ENCODE results near the gene CCDC9B. TPM values are rescaled to one million over a fixed set of nuclear protein-coding genes. Genes with fewer than 3 reads are reported as not detected.
A peak's percentile ranks its signal among the peaks of the same experiment; 100 is the strongest.

The CCDC9B gene
- total and polyA plus RNA-seq, 10 donors: 2.2 to 19.4 (median 7.1) TPM

- intact Hi-C loops (cut with DNase I; ENCODE audit: low total_unique reads): no loop called here
- peaks cover 0 to 69% (median 50%) of the 10 kb centered on the region in 7 donors for H3K27me3 ChIP-seq (replicated peaks in 1 of 7)
Measured at GRCh38 chr15:40281801-40282146, 59.0 kb downstream of the CCDC9B start.

More at GRCh38 chr15:40281801-40282146, 59.0 kb downstream of the CCDC9B start:
- Histone ChIP-seq H3K27ac (no peak overlapping the region), H3K4me3 (peak overlapping the region in 7 of 8 donors; percentile 47 to 79 (median 61)), H3K4me1 (peaks cover 10 to 89% (median 45%) of the 10 kb centered on the region in 6 donors), H3K36me3 (peaks cover 0 to 8% (median 3%) of the 10 kb centered on the region in 6 donors), H3K9me3 (no peaks in the 10 kb centered on the region)
- no peak for DNase-seq
- no peak for TF ChIP-seq CTCF (IDR thresholded peaks at IDR 0.05 in 8 of 11, conservative IDR thresholded peaks at IDR 0.05 in 3 of 11)
- no peak for TF ChIP-seq POLR2A (IDR thresholded peaks at IDR 0.05)
- TF ChIP-seq POLR2AphosphoS5 (IDR thresholded peaks at IDR 0.05): no peak
- WGBS, 5 donors: 3 to 35% (median 12%) methylated on average over 11 to 51 of the region's 51 CpGs

Other genes with a start within 250 kb of the CCDC9B start
- 10 to 100 TPM; 16.9 to 77.9 (median 36.1) TPM for gene BMF, start 232.1 kb downstream of the CCDC9B start, total RNA-seq
- gene BMF, start 232.1 kb downstream of the CCDC9B start, polyA plus RNA-seq: 10 to 100 TPM; 25.5 to 33.1 (median 27.7) TPM
- gene BUB1B, start 179.9 kb downstream of the CCDC9B start, total RNA-seq: 10 to 100 TPM in 3 of 7 donors, 1 to 10 TPM in 4; 3.0 to 11.8 (median 8.5) TPM
- gene BUB1B, start 179.9 kb downstream of the CCDC9B start, polyA plus RNA-seq: 1 to 10 TPM; 1.2 to 4.7 (median 2.3) TPM
- 1 to 10 TPM; 1.5 to 5.4 (median 2.0) TPM for gene PAK6, start 101.9 kb downstream of the CCDC9B start, total RNA-seq
- under 1 TPM; 0.24 to 0.46 (median 0.38) TPM for gene PAK6, start 101.9 kb downstream of the CCDC9B start, polyA plus RNA-seq
- gene ANKRD63, start 57.9 kb downstream of the CCDC9B start, total RNA-seq: not detected
- gene ANKRD63, start 57.9 kb downstream of the CCDC9B start, polyA plus RNA-seq: not detected
- 100 to 1,000 TPM; 175 to 247 (median 189) TPM for gene PLCB2, start 33.0 kb downstream of the CCDC9B start, total RNA-seq
- 100 to 1,000 TPM in 2 of 3 donors, 10 to 100 TPM in 1; 63.8 to 190 (median 168) TPM for gene PLCB2, start 33.0 kb downstream of the CCDC9B start, polyA plus RNA-seq
- gene INAFM2, start 17.2 kb downstream of the CCDC9B start, total RNA-seq: 10 to 100 TPM; 16.8 to 29.6 (median 22.9) TPM
- gene INAFM2, start 17.2 kb downstream of the CCDC9B start, polyA plus RNA-seq: 10 to 100 TPM in 1 of 3 donors, 1 to 10 TPM in 2; 7.4 to 10.9 (median 9.8) TPM
- gene PHGR1, start 10.1 kb upstream of the CCDC9B start, total RNA-seq: not detected
- 1 to 10 TPM in 1 of 3 donors, under 1 TPM in 1, not detected in 1; 0.67 to 4.9 TPM for gene PHGR1, start 10.1 kb upstream of the CCDC9B start, polyA plus RNA-seq
- gene DISP2, start 17.3 kb upstream of the CCDC9B start, total RNA-seq: 1 to 10 TPM in 2 of 7 donors, under 1 TPM in 4, not detected in 1; 0.05 to 3.0 (median 0.45) TPM
- under 1 TPM; 0.47 to 0.63 (median 0.54) TPM for gene DISP2, start 17.3 kb upstream of the CCDC9B start, polyA plus RNA-seq
- 10 to 100 TPM in 4 of 7 donors, 1 to 10 TPM in 3; 8.3 to 16.8 (median 11.5) TPM for gene KNSTRN, start 41.8 kb upstream of the CCDC9B start, total RNA-seq
- gene KNSTRN, start 41.8 kb upstream of the CCDC9B start, polyA plus RNA-seq: 10 to 100 TPM in 1 of 3 donors, 1 to 10 TPM in 2; 6.0 to 10.3 (median 9.0) TPM
- gene IVD, start 64.9 kb upstream of the CCDC9B start, total RNA-seq: 10 to 100 TPM; 39.6 to 93.9 (median 61.6) TPM
- gene IVD, start 64.9 kb upstream of the CCDC9B start, polyA plus RNA-seq: 10 to 100 TPM; 25.1 to 44.4 (median 35.1) TPM
- 10 to 100 TPM; 13.5 to 27.0 (median 22.2) TPM for gene BAHD1, start 100.0 kb upstream of the CCDC9B start, total RNA-seq
- 10 to 100 TPM in 1 of 3 donors, 1 to 10 TPM in 2; 7.4 to 14.2 (median 8.7) TPM for gene BAHD1, start 100.0 kb upstream of the CCDC9B start, polyA plus RNA-seq
- gene CHST14, start 130.0 kb upstream of the CCDC9B start, total RNA-seq: 10 to 100 TPM; 12.0 to 18.5 (median 15.3) TPM
- gene CHST14, start 130.0 kb upstream of the CCDC9B start, polyA plus RNA-seq: 10 to 100 TPM in 1 of 3 donors, 1 to 10 TPM in 2; 7.1 to 10.6 (median 9.0) TPM
- 10 to 100 TPM; 38.9 to 64.1 (median 46.4) TPM for gene CCDC32, start 224.1 kb upstream of the CCDC9B start, total RNA-seq
- 10 to 100 TPM; 27.3 to 42.5 (median 33.6) TPM for gene CCDC32, start 224.1 kb upstream of the CCDC9B start, polyA plus RNA-seq
- 10 to 100 TPM in 1 of 7 donors, 1 to 10 TPM in 6; 7.1 to 11.0 (median 8.3) TPM for gene RPUSD2, start 228.4 kb upstream of the CCDC9B start, total RNA-seq
- gene RPUSD2, start 228.4 kb upstream of the CCDC9B start, polyA plus RNA-seq: 10 to 100 TPM; 11.2 to 12.3 (median 12.2) TPM

Data from spleen (tissue), 11 donors.